ENCODE measurements around the gene IGF2. TPM values are rescaled to one million over a fixed set of nuclear protein-coding genes. Genes with fewer than 3 reads are reported as not detected.
"Not testable (repeated sequence)": the region's sequence is repeated elsewhere in the genome, so short reads cannot be mapped to it uniquely, and the experiment has no call there.

The IGF2 gene
- total RNA-seq, 2 experiments from 2014 or later: not detected

DNA sequence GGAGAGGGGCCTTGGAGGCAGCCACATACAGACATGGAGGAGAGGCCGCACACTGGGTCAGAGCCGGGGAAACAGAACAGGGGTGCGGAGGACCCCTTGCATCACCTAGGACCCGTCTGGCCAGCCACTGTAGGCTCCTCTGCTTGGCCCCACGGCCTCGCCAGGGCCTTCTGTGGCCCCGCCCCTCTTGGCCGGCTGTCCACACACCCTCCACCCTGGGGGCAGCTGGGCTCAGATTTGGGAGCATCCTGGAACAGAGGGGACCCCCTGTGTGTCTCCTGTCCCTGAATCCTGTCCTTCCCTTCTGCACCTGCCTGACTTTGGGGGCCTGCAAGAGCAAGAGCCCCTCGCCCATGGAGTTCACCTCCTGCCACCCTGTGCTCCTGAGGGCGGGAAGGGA lies 40.3 kb upstream of the IGF2 start:
- intact Hi-C loops (cut with DNase I, micrococcal nuclease): no loop called here
- POLR2A ChIA-PET: no interaction called here

DNA sequence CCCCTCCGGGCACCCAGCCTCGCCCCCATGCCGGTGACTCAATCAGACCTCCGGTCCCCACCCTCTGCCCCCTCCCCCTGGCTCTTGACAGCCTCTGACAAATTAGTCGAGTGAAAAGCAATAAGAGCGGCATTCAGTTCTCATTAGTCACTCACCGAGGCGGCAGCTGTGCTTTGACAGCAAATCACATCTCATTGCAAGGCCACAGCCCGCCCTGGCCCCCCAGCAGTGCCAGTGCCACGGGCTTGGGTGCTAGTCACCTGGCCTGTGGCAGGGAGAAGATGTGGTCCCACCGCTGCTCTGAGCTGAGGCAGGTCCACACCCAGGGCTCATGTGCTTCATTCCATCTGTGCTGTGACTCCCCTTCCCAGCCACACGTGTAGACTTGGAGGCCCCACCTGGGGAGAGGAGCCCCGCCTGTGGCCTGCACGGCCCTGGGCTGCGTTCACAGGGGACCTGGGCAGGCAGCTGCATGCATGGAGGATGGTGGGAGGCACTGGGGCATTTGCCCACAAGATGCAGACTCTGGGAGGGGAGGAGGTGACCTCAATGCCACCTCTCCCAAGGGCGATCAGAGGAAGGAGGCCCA lies 39.8 kb upstream of the IGF2 start:
- intact Hi-C loops (cut with DNase I, micrococcal nuclease): no loop called here
- ChIA-PET POLR2A (no interaction called here), CTCF (no interaction called here)
- Histone ChIP-seq H3K4me1 (ENCODE audit: insufficient read depth, low read length) (no peaks in the 10 kb centered on the region), H3K27me3 (ENCODE audit: control insufficient read depth in 1 of 2, insufficient read depth in 2 of 2, low read length in 2 of 2) (no peaks in the 10 kb centered on the region), H3K36me3 (ENCODE audit: insufficient read depth, low read length) (no peaks in the 10 kb centered on the region), H3K9me3 (ENCODE audit: control insufficient read depth in 1 of 2, insufficient read depth in 1 of 2, low read length in 2 of 2) (peaks cover 0 to 4% of the 10 kb centered on the region in 2 experiments), H3K4me3 (ENCODE audit: low read length) (no peak overlapping the region), H3K27ac (ENCODE audit: low read depth in 1 of 2, low read length in 2 of 2) (no peak overlapping the region)
- Mint-ChIP-seq H3K4me3 (no peak overlapping the region), H3K4me1 (ENCODE audit: low read depth) (no peaks in the 10 kb centered on the region), H3K27me3 (no peaks in the 10 kb centered on the region), H3K9me3 (no peaks in the 10 kb centered on the region), H3K36me3 (ENCODE audit: low read depth) (no peaks in the 10 kb centered on the region), H3K27ac (no peak overlapping the region)
- DNase-seq: no peak
- no peak for ATAC-seq (ENCODE audit: poor library complexity)
- TF ChIP-seq, protein P1, sequence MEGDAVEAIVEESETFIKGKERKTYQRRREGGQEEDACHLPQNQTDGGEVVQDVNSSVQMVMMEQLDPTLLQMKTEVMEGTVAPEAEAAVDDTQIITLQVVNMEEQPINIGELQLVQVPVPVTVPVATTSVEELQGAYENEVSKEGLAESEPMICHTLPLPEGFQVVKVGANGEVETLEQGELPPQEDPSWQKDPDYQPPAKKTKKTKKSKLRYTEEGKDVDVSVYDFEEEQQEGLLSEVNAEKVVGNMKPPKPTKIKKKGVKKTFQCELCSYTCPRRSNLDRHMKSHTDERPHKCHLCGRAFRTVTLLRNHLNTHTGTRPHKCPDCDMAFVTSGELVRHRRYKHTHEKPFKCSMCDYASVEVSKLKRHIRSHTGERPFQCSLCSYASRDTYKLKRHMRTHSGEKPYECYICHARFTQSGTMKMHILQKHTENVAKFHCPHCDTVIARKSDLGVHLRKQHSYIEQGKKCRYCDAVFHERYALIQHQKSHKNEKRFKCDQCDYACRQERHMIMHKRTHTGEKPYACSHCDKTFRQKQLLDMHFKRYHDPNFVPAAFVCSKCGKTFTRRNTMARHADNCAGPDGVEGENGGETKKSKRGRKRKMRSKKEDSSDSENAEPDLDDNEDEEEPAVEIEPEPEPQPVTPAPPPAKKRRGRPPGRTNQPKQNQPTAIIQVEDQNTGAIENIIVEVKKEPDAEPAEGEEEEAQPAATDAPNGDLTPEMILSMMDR (IDR thresholded peaks at IDR 0.05): no peak

More for the DNA sequence above, 40.3 kb upstream of the IGF2 start:
- Mint-ChIP-seq H3K27me3 (peaks cover under 1% of the 10 kb centered on the region), H3K4me3 (no peak overlapping the region), H3K9me3 (no peaks in the 10 kb centered on the region), H3K4me1 (ENCODE audit: low read depth) (no peaks in the 10 kb centered on the region), H3K27ac (no peak overlapping the region), H3K36me3 (ENCODE audit: low read depth) (no peaks in the 10 kb centered on the region)
- Histone ChIP-seq H3K27ac (ENCODE audit: low read depth in 1 of 2, low read length in 2 of 2) (no peak overlapping the region), H3K9me3 (ENCODE audit: control insufficient read depth in 1 of 2, insufficient read depth in 1 of 2, low read length in 2 of 2) (peaks cover 0 to 4% of the 10 kb centered on the region in 2 experiments), H3K4me1 (ENCODE audit: insufficient read depth, low read length) (no peaks in the 10 kb centered on the region), H3K36me3 (ENCODE audit: insufficient read depth, low read length) (no peaks in the 10 kb centered on the region), H3K27me3 (ENCODE audit: control insufficient read depth in 1 of 2, insufficient read depth in 2 of 2, low read length in 2 of 2) (no peaks in the 10 kb centered on the region), H3K4me3 (ENCODE audit: low read length) (no peak overlapping the region)
- CTCF ChIA-PET: no interaction called here
- TF ChIP-seq, protein P1 (IDR thresholded peaks at IDR 0.05): no peak
- ATAC-seq (ENCODE audit: poor library complexity) (no peak), DNase-seq (no peak)

DNA sequence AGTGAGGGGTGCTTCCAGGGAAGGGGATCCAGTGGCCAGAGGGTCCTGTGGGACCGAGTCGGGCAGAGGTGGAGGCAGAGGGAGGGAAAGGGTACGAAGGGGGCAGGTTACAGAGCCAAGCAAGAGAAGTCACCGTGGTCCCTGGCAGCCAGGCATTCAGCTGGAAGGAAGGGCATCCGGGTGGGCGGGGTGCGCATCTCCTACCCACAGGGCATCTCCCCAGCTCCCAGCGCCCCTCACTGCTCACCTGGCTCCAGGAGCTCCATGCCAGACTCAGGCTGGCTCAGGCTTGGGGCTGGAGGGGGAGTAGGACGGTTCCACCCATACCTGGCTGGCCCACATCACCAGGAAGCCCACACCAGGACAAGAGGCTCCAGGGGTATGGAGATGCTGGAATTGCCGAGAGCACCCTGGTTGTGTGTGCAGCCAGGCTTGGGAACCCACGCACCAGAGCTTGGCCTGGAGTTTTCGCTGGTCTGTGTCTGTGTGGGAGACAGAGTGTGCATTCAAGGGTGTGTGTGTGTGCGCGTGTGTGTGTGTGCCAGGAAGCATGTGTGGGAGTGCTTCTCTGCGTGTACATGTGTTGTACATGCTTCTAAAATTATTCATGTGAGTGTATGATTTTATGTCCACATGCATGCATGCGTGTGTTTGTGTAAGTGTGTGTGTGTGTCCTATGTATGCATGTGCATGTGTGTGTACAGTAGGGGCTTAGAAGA lies 39.0 kb upstream of the IGF2 start:
- ATAC-seq (ENCODE audit: poor library complexity); H3K27ac Mint-ChIP-seq; H3K9me3 ChIP-seq (ENCODE audit: control insufficient read depth in 1 of 2, insufficient read depth in 1 of 2, low read length in 2 of 2); H3K36me3 Mint-ChIP-seq (ENCODE audit: low read depth); H3K4me1 ChIP-seq (ENCODE audit: insufficient read depth, low read length); H3K36me3 ChIP-seq (ENCODE audit: insufficient read depth, low read length); H3K27me3 Mint-ChIP-seq; H3K4me3 Mint-ChIP-seq; H3K4me3 ChIP-seq (ENCODE audit: low read length); intact Hi-C loops (cut with DNase I, micrococcal nuclease); H3K9me3 Mint-ChIP-seq; POLR2A ChIA-PET; H3K4me1 Mint-ChIP-seq (ENCODE audit: low read depth); CTCF ChIA-PET; H3K27ac ChIP-seq (ENCODE audit: low read depth in 1 of 2, low read length in 2 of 2); H3K27me3 ChIP-seq (ENCODE audit: control insufficient read depth in 1 of 2, insufficient read depth in 2 of 2, low read length in 2 of 2); DNase-seq: not testable (repeated sequence)

DNA sequence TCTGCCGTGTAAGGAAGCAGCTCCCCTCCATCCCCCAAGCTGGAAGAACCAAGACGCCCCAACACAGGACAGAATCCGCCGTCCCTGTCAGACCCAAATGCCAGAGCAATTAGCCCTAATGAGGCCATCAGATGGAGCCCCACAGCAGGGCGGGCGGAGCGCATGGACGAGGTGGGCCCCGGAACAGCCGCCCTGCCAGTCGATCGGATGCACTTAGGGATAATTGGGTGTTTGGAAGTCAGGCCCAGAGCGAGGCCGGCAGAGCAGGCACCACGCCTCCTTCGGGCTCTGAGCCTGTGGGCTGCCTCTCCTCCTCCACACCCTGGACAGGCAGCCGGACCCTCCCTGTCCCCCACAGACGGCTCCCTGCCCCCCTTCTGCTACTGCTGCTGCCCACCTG lies 37.9 kb upstream of the IGF2 start:
- no peaks in the 10 kb centered on the region for H3K27me3 Mint-ChIP-seq
- no peaks in the 10 kb centered on the region for H3K4me1 Mint-ChIP-seq (ENCODE audit: low read depth)
- Histone ChIP-seq H3K27me3 (ENCODE audit: control insufficient read depth in 1 of 2, insufficient read depth in 2 of 2, low read length in 2 of 2) (no peaks in the 10 kb centered on the region), H3K9me3 (ENCODE audit: control insufficient read depth in 1 of 2, insufficient read depth in 1 of 2, low read length in 2 of 2) (peaks cover 0 to 4% of the 10 kb centered on the region in 2 experiments), H3K4me1 (ENCODE audit: insufficient read depth, low read length) (no peaks in the 10 kb centered on the region), H3K36me3 (ENCODE audit: insufficient read depth, low read length) (no peaks in the 10 kb centered on the region), H3K4me3 (ENCODE audit: low read length) (no peak overlapping the region), H3K27ac (ENCODE audit: low read depth in 1 of 2, low read length in 2 of 2) (no peak overlapping the region)
- H3K9me3 Mint-ChIP-seq: no peaks in the 10 kb centered on the region
- no peaks in the 10 kb centered on the region for H3K36me3 Mint-ChIP-seq (ENCODE audit: low read depth)
- DNase-seq (no peak), ATAC-seq (ENCODE audit: poor library complexity) (no peak)
- H3K4me3 Mint-ChIP-seq: no peak overlapping the region
- POLR2A ChIA-PET: no interaction called here
- intact Hi-C loops (cut with DNase I, micrococcal nuclease): no loop called here
- no peak overlapping the region for H3K27ac Mint-ChIP-seq
- CTCF ChIA-PET: no interaction called here
- TF ChIP-seq, protein P1 (IDR thresholded peaks at IDR 0.05): no peak
